ENCODE data around the gene KLK12.

The KLK12 gene

GRCh38 chr19:50979758-50980157, 55.0 kb downstream of the KLK12 start:
- no peak for DNase-seq

Measured in CD4-positive, alpha-beta T cell treated with Interleukin-4 for 1 hour (primary cell).